GM12878 (cell line): ENCODE measurements around the gene S100A9. TPM values are rescaled to one million over a fixed set of nuclear protein-coding genes. Genes with fewer than 3 reads are reported as not detected.
"Not testable (repeated sequence)": the region's sequence is repeated elsewhere in the genome, so short reads cannot be mapped to it uniquely, and the experiment has no call there.

Experiments used
- ATAC-seq: fragments of 200-7000 bp; cut with Tn5 transposase; 3 replicates; pipeline ENCODE4 v1.9.1; 2020; ENCODE audit warnings: mild to moderate bottlenecking, moderate library complexity
- BruUV-seq: library from RNA; stranded (reverse); fragments of 400-500 nt; replicated peaks from 2 replicates; lab custom pipeline; 2021; lab: Mats Ljungman, UMichigan
- CTCF ChIA-PET: fragments of 300-600 bp; sonication (Branson Sonifier 250); formaldehyde crosslinking; extraction: SDS; loops from one replicate; lab custom pipeline; 2021; ENCODE audit warnings: inconsistent platforms; lab: Yijun Ruan, JAX
- POLR2A ChIA-PET: fragments of 350-600 bp; formaldehyde crosslinking; extraction: SDS; loops from one replicate; lab custom pipeline; 2021; ENCODE audit warnings: inconsistent platforms; lab: Charles Lee
- RAD21 ChIA-PET: fragments of 300-600 bp; sonication (Branson Sonifier 250); formaldehyde crosslinking; loops from one replicate; lab custom pipeline; 2023; ENCODE audit warnings: antibody characterized with exemption; ENCODE audit not compliant: unreplicated experiment; lab: Charles Lee
- SMC1A ChIA-PET: fragments of 300-600 bp; sonication (Branson Sonifier 250); formaldehyde crosslinking; loops from one replicate; lab custom pipeline; 2023; ENCODE audit not compliant: unreplicated experiment, uncharacterized antibody; lab: Charles Lee
- DNase-seq: peaks from one replicate; pipeline ENCODE4 v3.0.0-alpha.2; 2011; ENCODE audit warnings: low read depth, low spot score
- FAIRE-seq: peaks from 3 replicates; lab custom pipeline; 2011; peaks lifted over from hg19 to GRCh38; lab: Jason Lieb, UNC
- H2AFZ ChIP-seq: 2 replicates; pipeline ENCODE4 v1.6.0; 2011; ENCODE audit warnings: low read depth, low read length, control low read depth; ENCODE audit not compliant: control insufficient read depth
- H3K27ac ChIP-seq: 2 replicates; pipeline ENCODE4 v1.5.1; 2011; ENCODE audit warnings: control low read depth; ENCODE audit not compliant: control insufficient read depth, insufficient read depth
- H3K27me3 ChIP-seq, 2 experiments: replicated peaks in 1 of 2; 2 replicates each; pipeline versions ENCODE4 v1.6.0 to v1.6.1; 2011; ENCODE audit warnings: low read length in 1 of 2; ENCODE audit not compliant: control insufficient read depth in 2 of 2, insufficient read depth in 2 of 2
- H3K36me3 ChIP-seq, 2 experiments: 2 replicates each; pipeline ENCODE4 v1.5.1; 2011; ENCODE audit warnings: low read length in 1 of 2; ENCODE audit not compliant: control insufficient read depth in 2 of 2, insufficient read depth in 2 of 2
- H3K4me1 ChIP-seq: 2 replicates; pipeline ENCODE4 v1.6.1; 2011; ENCODE audit warnings: mild to moderate bottlenecking, low read length, moderate library complexity, mixed read lengths; ENCODE audit not compliant: control insufficient read depth, insufficient read depth
- H3K4me2 ChIP-seq: 2 replicates; pipeline ENCODE4 v1.6.0; 2011; ENCODE audit warnings: control low read depth; ENCODE audit not compliant: control insufficient read depth, insufficient read depth
- H3K4me3 ChIP-seq: fragments of 200-600 bp; sonication (generic); 2 replicates; pipeline ENCODE4 v1.5.1; 2016
- H3K79me2 ChIP-seq: 2 replicates; pipeline ENCODE4 v1.6.0; 2011; ENCODE audit warnings: low read length; ENCODE audit not compliant: control insufficient read depth, insufficient read depth
- H3K9ac ChIP-seq: 2 replicates; pipeline ENCODE4 v1.8.0; 2011; ENCODE audit warnings: low read length, control low read depth, mixed read lengths; ENCODE audit not compliant: control insufficient read depth, insufficient read depth
- H3K9me3 ChIP-seq: replicated peaks from 3 replicates; pipeline ENCODE4 v1.5.1; 2011; ENCODE audit warnings: mild to moderate bottlenecking, low read length; ENCODE audit not compliant: control insufficient read depth, insufficient read depth
- H4K20me1 ChIP-seq: 2 replicates; pipeline ENCODE4 v1.6.0; 2011; ENCODE audit not compliant: control insufficient read depth, insufficient read depth
- ATF3 ChIP-seq: IDR thresholded peaks from 2 replicates; pipeline ENCODE4 v1.6.1; 2011; ENCODE audit warnings: low read depth, mild to moderate bottlenecking, low read length, moderate library complexity, borderline replicate concordance; ENCODE audit errors: extremely low read depth
- CREM ChIP-seq: IDR thresholded peaks from 2 replicates; pipeline ENCODE4 v1.6.1; 2014; ENCODE audit warnings: antibody characterized with exemption, low read depth
- EED ChIP-seq: sonication (generic); IDR thresholded peaks from 2 replicates; pipeline ENCODE4 v1.6.1; 2016; ENCODE audit warnings: antibody characterized with exemption, low read depth
- ESRRA ChIP-seq: IDR thresholded peaks from 2 replicates; pipeline ENCODE4 v1.6.1; 2012; ENCODE audit warnings: mild to moderate bottlenecking, low read length, improper control_type of control experiment
- RAD51 ChIP-seq: fragments of 450-650 bp; IDR thresholded peaks from 2 replicates; pipeline ENCODE4 v1.6.1; 2016; ENCODE audit warnings: moderate library complexity, mild to moderate bottlenecking, inconsistent platforms
- TARDBP ChIP-seq: IDR thresholded peaks from 2 replicates; pipeline ENCODE4 v1.6.1; 2016; ENCODE audit warnings: borderline replicate concordance
- ZBTB11 ChIP-seq: fragments of 450-650 bp; formaldehyde crosslinking; IDR thresholded peaks from 2 replicates; pipeline ENCODE4 v1.5.0; 2022; ENCODE audit warnings: mild to moderate bottlenecking, missing genetic modification characterization
- WGBS: methylation state at CpG from one replicate; pipeline ENCODE4 v1.1.6; 2016; ENCODE audit warnings: low lambda C conversion rate; ENCODE audit not compliant: insufficient replicate concordance, insufficient coverage; ENCODE audit errors: missing lambda C conversion rate; 5-methylcytosine and 5-hydroxymethylcytosine counted together
- in situ Hi-C: fragments of 300-500 bp; cut with MboI; formaldehyde crosslinking; loops from 9 replicates; pipeline ENCODE4 v1.14.3; 2018; ENCODE audit warnings: mixed read lengths
- intact Hi-C: fragments of 100-400 bp; cut with micrococcal nuclease; formaldehyde crosslinking; loops from one replicate; pipeline ENCODE4 v1.14.2; 2022; ENCODE audit not compliant: unreplicated experiment
- polyA plus RNA-seq, 11 experiments: library from polyadenylated mRNA; depleted of rRNA in 4 of 11; unstranded in 6 of 11; stranded (reverse) in 5 of 11; fragments of >200 nt; fragmentation: Nextera tagmentation in 4 of 11; fragmentation: Illumina TruSeq in 1 of 11; extraction: Ambion mirVana in 4 of 11; extraction: Trizol in 1 of 11; gene quantifications; 1 replicate in 1 of 11; 2 replicates in 10 of 11; pipeline versions ENCODE4 v1.2.1 to v1.2.3, GENCODE V29; 2011 to 2016; ENCODE audit warnings: inconsistent platforms in 2 of 11, missing spikeins in 2 of 11, low read depth in 1 of 11
- total RNA-seq, 4 experiments: library from RNA; depleted of rRNA in 3 of 4; stranded (reverse); fragments of >200 nt in 3 of 4; fragmentation: Illumina TruSeq in 1 of 4; extraction: Trizol in 1 of 4; gene quantifications; 2 replicates each; pipeline versions ENCODE4 v1.2.1 to v1.2.3, GENCODE V29; 2013 to 2021

S100A9 gene
- total and polyA plus RNA-seq, 10 of the 15 experiments (the other 5 are each of a cell fraction or from before 2014, with no cell fraction given), result 0.22 to 1.7 (median 0.49) TPM; not detected in 3

GRCh38 chr1:153313288-153313687 lies 44.4 kb upstream of the S100A9 start:
- no peak overlapping the region for H2AFZ ChIP-seq
- no peaks in the 10 kb centered on the region for H3K36me3 ChIP-seq
- TF ChIP-seq ATF3 (no peak), TARDBP (no peak), EED (no peak), CREM (no peak), ZBTB11 (CRISPR knock-in tag) (no peak), ESRRA (no peak), RAD51 (no peak)
- H3K4me2 ChIP-seq, result no peak overlapping the region
- no peak for ATAC-seq
- WGBS, result 12% methylated on average over 2 of the region's 2 CpGs
- in situ Hi-C loops (no loop called here), intact Hi-C loops (no loop called here)
- FAIRE-seq, result no peak
- ChIA-PET POLR2A (no interaction called here), RAD21 (interaction anchor here (0.8 to 2.1 kb wide), 4 partner anchors 33 to 41 kb away, joined by 3 to 6 read pairs (median 4); partner anchors contain the start of gene PGLYRP4), SMC1A (interaction anchor here (0.6 to 3.1 kb wide), 5 partner anchors 11 to 38 kb away, joined by 3 to 14 read pairs (median 4); no protein-coding TSS in a partner anchor), CTCF (interaction anchor here (1.0 to 5.1 kb wide), 9 partner anchors 8 to 182 kb away, joined by 3 to 40 read pairs (median 6); no protein-coding TSS in a partner anchor)
- no peak for DNase-seq
- H3K27ac ChIP-seq, result no peak overlapping the region
- no peaks in the 10 kb centered on the region for H3K4me1 ChIP-seq
- no peaks in the 10 kb centered on the region for H4K20me1 ChIP-seq
- BruUV-seq, result no TSS peak
- H3K79me2 ChIP-seq, result no peaks in the 10 kb centered on the region
- H3K9me3 ChIP-seq, result no peaks in the 10 kb centered on the region; the same call in 2 of the 3 replicates
- no peak overlapping the region for H3K9ac ChIP-seq
- no peak overlapping the region for H3K4me3 ChIP-seq
- no peaks in the 10 kb centered on the region for H3K27me3 ChIP-seq

GRCh38 chr1:153314388-153314787 lies 43.3 kb upstream of the S100A9 start:
- H3K9me3 ChIP-seq, H2AFZ ChIP-seq, ATAC-seq, H3K4me2 ChIP-seq, H3K9ac ChIP-seq, H3K4me3 ChIP-seq, H3K4me1 ChIP-seq, FAIRE-seq, DNase-seq, POLR2A ChIA-PET, H3K36me3 ChIP-seq, BruUV-seq, H3K79me2 ChIP-seq, intact Hi-C loops, H4K20me1 ChIP-seq, H3K27ac ChIP-seq, in situ Hi-C loops, H3K27me3 ChIP-seq: not testable (repeated sequence)
- CTCF ChIA-PET, result interaction anchor here (1.0 to 5.1 kb wide), 4 partner anchors 9 to 39 kb away, joined by 3 to 40 read pairs (median 5); no protein-coding TSS in a partner anchor
- SMC1A ChIA-PET, result interaction anchor here (1.4 to 3.1 kb wide), 2 partner anchors 21 to 37 kb away, joined by 3 to 14 read pairs; no protein-coding TSS in a partner anchor
- RAD21 ChIA-PET, result interaction anchor here (1.7 kb wide), 1 partner anchor 31 kb away, joined by 6 read pairs; no protein-coding TSS in a partner anchor

GRCh38 chr1:153316013-153316412 lies 41.6 kb upstream of the S100A9 start:
- H3K36me3 ChIP-seq, intact Hi-C loops, BruUV-seq, ATAC-seq, POLR2A ChIA-PET, H3K27ac ChIP-seq, H3K9me3 ChIP-seq, H4K20me1 ChIP-seq, in situ Hi-C loops, H3K4me1 ChIP-seq, H2AFZ ChIP-seq, H3K4me2 ChIP-seq, H3K79me2 ChIP-seq, RAD21 ChIA-PET, SMC1A ChIA-PET, H3K27me3 ChIP-seq, H3K4me3 ChIP-seq, CTCF ChIA-PET, FAIRE-seq, H3K9ac ChIP-seq, DNase-seq: not testable (repeated sequence)
